GM21423 (cell line): Measurements from ENCODE around the gene CALN1.
"Not testable (repeated sequence)": the region's sequence is repeated elsewhere in the genome, so short reads cannot be mapped to it uniquely, and the experiment has no call there.

Experiments
- ATAC-seq: cut with Tn5 transposase; IDR thresholded peaks from one replicate; pipeline ENCODE4 v1.9.1; 2021; ENCODE audit warnings: mild to moderate bottlenecking, moderate library complexity; ENCODE audit not compliant: unreplicated experiment

Gene CALN1

GRCh38 chr7:72109566-72109965 lies 302.6 kb downstream of the CALN1 start:
- no peak for ATAC-seq

- no peak for ATAC-seq
These were observed 305.7 kb downstream of the CALN1 start for GRCh38 chr7:72106405-72106804.

- ATAC-seq, result no peak
These were observed 310.7 kb downstream of the CALN1 start for GRCh38 chr7:72101444-72101843.

GRCh38 chr7:72099784-72100183 lies 312.4 kb downstream of the CALN1 start:
- no peak for ATAC-seq

GRCh38 chr7:72098807-72099580 lies 313.1 kb downstream of the CALN1 start:
- no peak for ATAC-seq

GRCh38 chr7:72097226-72097625 lies 314.9 kb downstream of the CALN1 start:
- no peak for ATAC-seq

- ATAC-seq, result no peak
These were observed 319.4 kb downstream of the CALN1 start for GRCh38 chr7:72092769-72093168.

GRCh38 chr7:72087926-72088325 lies 324.2 kb downstream of the CALN1 start:
- ATAC-seq, result no peak

GRCh38 chr7:72080865-72081510 lies 331.1 kb downstream of the CALN1 start:
- no peak for ATAC-seq

GRCh38 chr7:72080341-72080766 lies 331.8 kb downstream of the CALN1 start:
- ATAC-seq, result no peak

- no peak for ATAC-seq
These were observed 333.3 kb downstream of the CALN1 start for GRCh38 chr7:72078856-72079255.

GRCh38 chr7:72078301-72078700 lies 333.8 kb downstream of the CALN1 start:
- ATAC-seq, result no peak

GRCh38 chr7:72077786-72078185 lies 334.4 kb downstream of the CALN1 start:
- no peak for ATAC-seq

- ATAC-seq, result no peak
These were observed 339.2 kb downstream of the CALN1 start for GRCh38 chr7:72072901-72073300.

GRCh38 chr7:72069263-72069662 lies 342.9 kb downstream of the CALN1 start:
- no peak for ATAC-seq

- ATAC-seq, result not testable (repeated sequence)
These were observed 346.4 kb downstream of the CALN1 start for GRCh38 chr7:72065764-72066163.

- ATAC-seq, result no peak
These were observed 347.2 kb downstream of the CALN1 start for GRCh38 chr7:72064916-72065315.

- ATAC-seq, result no peak
These were observed 348.8 kb downstream of the CALN1 start for GRCh38 chr7:72063330-72063729.

- no peak for ATAC-seq
These were observed 349.5 kb downstream of the CALN1 start for GRCh38 chr7:72062666-72063065.

- ATAC-seq, result no peak
These were observed 352.2 kb downstream of the CALN1 start for GRCh38 chr7:72059925-72060324.

- no peak for ATAC-seq
These were observed 353.6 kb downstream of the CALN1 start for GRCh38 chr7:72058579-72058978.

- no peak for ATAC-seq
These were observed 354.3 kb downstream of the CALN1 start for GRCh38 chr7:72057796-72058195.
